ENCODE data around the gene CMIP.

The CMIP gene

DNA sequence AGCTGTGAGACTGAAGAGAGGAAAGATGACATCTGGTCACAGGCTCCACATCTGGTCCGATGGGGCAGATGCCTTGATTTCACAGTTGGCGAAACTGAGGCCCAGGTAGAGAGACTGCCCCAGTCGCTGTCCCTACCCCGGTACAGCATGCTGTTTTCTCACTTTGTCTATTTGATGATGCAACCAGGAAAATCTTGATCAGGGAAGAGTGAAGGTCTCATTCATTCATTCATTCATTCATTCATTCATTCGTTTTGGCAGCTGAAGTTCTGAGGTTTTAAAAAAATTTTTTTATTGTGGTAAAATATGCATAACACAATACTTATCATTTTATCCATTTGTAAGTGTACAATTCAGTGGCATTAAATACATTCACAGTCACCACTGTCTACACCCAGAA, 19.7 kb downstream of the CMIP start:
- DNase-seq: no peak

DNA sequence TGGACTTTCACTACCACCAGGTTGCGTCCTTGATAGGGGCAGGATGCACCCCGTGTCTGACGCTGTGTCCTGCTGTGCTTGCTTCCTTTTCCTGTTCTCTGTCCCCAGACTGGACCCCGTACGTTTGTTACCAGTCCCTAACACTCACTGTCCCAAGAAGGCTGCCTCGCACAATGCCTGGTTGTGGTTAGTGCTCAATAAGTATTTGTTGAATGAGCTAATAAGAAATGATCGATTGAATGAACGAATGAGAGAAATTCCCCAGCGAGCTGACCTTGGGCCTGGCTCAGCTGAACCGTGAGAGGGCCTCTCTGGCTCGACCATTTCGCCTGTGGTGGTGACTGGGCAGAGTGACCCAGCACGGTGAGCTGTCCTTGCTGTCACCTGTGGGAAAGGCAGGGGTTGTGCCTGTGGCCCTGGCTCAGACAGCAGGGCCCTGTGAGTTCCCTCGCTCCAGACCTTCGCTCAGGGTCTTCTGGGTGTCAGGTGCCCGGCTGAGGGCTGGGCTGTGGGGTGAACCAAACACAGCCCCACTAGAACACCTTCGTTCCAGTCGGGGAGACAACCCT, 20.9 kb downstream of the CMIP start:
- DNase-seq: no peak

DNA sequence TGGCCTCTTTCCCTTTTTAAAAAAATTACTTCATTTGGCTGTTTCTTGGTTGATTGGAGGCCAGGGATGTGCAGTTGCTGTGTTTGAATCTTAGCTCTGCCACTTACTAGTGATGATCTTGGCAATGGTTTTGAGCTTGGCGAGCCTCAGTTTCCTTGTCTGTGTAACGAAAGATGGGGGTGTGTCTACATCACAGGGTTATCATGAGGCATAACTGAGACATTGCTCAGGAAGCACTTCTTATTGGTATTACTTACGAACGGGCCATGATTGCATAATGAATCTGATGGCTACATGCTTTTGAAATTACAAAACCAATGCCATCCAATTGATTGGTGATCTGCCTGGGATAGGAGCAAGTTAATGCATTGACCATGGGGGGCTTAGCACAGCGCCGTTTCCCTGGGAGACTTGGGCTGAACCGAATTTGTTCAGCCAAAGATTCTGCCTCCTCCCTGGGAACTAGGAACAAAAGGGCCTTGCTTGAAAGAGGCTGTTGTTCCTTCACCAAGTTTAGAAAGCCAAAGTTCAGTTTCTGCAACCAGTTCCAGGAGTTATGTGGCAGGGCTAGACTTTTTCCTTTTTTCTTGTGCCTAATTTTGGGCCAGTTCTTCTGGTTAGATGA, 21.9 kb downstream of the CMIP start:
- no peak for DNase-seq

DNA sequence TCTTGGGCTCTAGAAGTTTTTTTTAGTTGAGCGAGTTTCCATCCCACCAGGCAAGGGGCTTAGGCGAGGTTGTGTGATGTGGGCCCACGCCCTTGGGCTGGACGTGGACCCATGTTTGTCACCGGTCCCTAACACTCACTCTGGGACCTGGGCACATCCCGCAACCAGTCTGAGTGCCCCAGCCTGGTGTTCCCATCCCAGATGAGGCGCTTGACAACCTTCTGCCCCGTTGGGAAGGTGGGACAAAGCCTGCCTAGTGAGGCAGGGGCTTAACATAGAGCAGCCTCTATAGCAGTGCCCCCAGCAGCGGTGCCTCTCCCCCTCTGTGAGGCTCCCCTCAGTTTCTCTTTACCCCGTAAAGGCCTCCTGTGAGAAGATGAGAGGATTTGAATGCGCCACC, 22.5 kb downstream of the CMIP start:
- DNase-seq: no peak

DNA sequence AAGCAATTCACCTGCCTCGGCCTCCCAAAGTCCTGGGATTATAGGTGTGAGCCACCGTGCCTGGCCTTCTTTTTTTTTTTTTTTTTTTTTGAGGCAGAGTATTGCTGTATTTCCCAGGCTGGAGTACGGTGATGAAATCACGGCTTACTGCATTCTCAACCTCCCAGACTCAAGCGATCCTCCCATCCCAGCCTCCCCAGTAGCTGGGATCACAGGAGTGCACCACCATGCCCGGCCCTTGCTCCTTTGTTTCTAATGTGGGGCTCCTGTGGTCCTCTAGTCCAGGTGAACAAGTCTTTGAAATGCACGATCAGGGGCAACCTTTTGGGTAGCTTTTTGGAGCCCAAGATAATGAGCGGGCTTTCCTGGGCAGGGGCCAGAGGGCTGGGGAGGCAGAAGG, 23.2 kb downstream of the CMIP start:
- no peak for DNase-seq

DNA sequence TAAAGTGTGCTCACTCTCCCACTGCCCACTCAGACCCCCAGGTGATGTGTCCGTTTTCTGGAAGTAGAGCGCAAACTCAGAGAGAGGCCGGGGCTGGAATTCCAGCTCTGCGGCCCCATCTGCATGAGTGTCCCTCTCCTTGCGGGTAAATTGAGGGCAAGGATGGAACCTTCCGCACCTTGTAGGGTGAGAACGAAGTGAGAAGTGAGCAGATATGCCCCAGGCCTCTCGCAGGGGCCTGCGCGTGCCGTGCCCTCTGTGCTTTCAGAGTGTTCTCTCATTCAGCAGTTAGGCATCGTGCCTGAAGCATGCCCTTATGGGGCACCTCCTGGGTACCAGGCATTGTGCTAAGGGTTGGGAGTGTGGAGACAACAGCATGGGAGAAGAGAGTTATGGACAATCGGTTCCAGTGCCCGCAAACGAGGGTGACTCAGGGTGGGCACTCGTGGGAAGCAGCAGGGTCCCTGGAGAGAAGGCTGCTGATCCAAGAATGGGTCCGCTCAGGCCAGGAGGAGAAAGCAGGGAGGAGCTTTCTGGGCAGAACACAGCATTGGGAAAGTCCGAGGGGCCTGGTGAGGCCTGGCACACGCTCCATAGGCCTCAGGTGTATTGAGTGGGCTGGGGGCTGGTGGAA, 23.8 kb downstream of the CMIP start:
- no peak for DNase-seq

DNA sequence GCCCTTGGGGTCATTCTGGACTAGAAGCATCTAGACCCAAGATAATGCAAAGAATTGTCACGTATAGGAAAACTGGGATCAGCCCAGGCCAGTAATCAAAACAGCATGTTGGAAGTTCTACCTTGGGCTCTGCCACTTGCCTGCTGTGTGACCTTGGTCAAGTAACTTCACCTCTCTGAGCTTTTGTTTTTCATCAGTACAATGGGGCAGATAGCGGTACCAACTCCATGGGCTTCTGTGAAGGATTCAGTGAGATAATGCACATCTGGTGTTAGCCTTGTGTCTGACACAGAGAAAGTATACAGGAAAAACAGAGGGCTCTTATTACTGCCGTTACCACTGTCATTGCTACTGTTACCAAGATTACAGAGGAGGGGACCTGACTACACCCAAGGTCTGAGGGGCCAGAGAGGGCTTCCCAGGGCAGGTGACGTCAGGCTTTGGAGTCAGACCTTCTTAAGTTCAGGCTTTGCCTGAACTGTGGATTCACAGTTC, 24.6 kb downstream of the CMIP start:
- DNase-seq: no peak

DNA sequence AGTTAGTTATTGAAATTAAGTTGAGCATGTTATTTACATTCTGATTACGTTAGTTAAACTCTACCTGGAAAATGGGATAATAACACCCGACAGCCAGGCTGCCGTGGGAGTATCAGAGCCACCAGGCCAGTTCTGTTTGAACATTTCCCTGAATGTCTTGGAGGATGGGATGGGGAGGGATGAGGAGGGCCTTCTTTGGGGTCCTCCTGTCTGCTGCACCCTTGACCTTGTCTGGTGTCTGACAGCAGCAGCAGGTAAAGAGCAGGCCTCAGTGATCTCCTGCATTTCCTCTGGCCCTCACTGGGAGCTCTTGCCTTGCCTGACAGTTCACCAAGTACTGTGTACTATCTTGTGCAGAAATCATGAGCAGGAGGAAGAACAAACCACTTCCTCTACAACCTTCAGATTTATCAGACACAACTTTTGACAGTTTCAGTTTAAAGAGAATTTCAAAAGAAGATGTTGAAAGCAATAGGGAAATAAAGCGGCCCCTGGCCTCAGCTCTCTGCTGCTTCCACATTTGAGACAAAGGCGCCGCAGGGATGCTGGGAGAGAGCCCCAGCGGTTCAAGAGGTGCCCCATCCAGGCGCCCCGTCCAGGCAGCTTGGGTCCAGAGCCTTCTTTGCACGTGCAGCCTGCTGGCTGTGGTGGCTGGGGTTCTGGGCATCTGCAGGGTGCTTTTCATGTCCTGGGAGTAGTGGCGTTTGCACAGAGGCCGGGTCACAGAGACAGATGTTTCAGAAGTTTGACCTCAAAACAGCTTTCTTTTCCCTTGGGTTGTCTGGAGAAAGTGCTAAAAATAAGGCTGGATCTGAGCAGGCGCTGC, 25.3 kb downstream of the CMIP start:
- peak; percentile 76 for DNase-seq

DNA sequence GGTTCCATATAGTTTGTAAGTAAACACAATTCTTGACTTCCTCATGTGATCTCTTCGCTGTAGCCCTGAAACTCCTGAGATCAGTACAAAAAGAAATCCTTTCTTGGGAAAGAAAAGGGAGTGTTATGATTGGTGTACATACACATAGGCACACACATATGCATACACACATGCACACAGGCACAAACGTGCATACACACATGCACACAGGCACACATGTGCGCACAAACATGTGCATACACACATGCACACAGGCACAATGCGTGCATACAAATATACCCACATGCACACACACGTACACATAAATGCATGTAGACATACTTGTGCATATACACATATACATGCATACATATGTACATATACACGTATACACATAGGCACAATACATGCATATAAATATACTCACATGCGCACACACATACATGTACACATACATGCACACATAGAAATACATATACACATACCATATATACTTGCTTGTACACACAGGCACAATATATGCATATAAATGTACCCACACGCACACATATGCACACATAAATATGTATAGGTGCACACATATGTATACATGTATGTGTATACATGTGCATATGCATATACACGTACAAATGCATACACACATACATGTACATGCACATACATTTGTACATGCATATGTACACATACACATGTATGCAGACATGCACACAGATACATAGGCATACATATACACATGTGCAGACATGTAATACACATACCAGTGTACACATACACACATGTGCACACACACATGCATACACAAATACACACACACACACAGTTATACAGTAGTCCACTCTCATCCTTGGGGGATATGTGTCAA, 26.4 kb downstream of the CMIP start:
- no peak for DNase-seq

DNA sequence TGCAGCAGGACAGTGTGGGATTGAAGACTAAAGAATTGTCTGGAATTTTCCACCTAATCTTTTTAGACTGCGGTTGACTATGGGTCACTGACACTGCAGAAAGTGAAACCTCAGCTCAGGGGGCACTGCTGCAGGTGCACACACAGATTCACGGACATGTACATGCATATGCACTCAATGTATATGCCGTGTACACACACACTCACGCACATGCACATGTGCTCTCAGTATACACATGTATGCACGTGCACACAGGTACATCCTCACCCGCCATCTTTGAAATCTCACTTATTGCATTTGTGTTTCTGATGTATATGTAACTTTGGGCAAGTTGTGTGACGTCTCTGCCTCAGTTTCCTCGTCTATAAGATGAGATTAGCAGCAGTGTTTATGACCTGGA, 27.3 kb downstream of the CMIP start:
- no peak for DNase-seq

DNA sequence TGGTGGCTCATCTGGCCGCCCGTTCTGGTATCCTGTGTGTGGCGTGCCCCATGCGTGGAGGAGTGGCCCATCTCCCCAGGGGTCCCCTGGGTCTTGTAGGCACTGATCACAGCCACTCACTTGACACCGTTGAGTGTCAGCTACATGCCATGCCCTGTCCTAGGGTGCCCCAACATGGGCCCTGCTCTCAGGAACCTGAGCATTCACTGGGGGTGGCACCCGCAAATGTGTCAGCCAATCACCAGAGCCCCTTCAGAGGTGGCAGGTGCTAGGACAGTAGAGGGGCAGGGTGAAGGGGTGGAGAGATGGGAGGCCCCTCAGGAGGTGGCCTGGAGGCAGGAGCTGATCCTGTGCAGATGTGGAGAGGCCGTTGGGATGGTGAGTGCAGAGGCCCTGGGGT, 27.8 kb downstream of the CMIP start:
- DNase-seq: no peak

DNA sequence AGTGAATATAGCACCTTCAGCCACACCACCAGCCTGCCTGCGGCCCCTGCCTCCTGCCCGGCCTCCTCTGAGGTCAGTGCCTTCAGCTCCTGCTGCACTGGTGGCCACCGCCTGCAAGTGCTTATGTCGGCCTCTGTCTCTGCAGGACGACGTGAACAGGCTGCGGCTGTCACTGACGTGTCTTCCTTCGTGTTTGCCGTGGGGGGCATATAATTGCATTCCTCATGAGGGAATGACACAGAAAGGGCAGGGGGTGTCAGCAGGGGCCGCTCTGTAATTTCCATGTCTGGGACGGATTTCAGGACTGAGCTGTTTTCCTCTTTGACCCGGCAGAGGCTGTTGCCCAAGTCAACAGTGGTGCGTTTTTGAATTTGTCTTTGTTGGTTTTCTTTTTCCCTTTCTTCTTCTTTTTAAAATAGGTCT, 28.5 kb downstream of the CMIP start:
- no peak for DNase-seq

DNA sequence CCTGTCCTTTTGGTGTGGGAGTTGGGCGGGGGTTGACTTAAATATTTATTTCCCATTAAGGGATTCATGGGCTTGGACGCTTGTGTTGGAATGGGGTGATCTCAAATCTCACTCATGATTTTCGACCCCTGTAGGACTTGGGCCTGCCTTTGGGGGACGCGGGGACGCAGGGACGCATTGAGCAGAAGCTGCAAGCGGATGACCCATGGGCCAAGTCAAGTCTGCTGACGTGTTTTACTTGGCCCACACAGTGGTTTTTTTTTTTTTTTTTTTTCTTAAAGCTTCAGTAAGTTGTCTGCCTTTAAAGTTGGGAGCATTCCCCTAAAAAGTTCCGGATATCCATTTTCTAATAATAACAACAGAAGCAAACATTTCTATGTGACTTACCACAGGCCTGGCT, 28.9 kb downstream of the CMIP start:
- no peak for DNase-seq

DNA sequence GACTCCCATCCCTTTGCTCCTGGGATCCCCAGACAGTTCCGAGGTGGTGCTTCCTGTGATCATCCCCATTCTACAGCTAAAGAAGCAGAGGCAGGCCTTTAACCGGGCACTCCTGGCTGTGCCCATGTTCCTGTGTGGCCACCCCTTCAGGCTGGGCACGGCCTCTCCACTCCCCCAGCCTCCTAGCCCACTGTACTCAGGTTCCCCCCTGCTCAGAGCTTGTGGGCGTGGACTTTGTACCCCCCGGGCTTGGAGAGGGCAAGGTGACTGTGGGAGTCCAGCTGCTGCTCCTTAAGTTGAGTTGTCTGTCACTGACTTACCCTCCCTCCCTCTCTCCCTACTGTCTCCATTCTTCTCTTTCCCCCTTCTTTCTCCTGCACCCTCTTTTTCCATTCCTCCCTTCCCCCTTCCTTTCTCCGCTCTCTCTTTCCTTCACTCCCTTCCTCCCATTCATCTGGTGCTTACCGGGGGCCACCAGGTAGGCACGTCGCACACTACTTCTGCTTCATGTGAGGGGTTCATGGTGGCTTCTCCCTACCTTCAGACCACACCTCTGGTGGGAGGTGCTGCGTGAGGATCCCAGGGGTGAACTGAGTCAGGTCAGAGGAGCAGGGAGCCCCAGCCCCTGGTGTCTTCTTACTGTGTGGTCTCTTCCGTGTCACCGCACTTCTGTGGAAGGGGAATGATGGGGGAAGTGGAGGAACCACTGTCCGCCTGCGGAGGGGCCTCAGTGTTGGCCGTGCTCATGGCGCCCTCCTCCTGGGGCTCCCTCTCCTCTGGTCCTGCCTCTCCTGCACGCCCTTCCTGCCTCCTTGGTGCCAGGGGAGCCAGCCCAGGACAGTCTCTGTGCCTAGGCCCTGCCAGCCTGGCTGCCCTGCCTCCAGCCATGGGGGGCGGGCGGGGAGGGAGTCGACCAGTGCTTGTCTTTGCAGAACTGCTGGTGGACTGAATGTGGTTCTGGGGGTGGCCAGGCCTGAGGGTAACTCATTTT, 29.7 kb downstream of the CMIP start:
- DNase-seq: no peak

DNA sequence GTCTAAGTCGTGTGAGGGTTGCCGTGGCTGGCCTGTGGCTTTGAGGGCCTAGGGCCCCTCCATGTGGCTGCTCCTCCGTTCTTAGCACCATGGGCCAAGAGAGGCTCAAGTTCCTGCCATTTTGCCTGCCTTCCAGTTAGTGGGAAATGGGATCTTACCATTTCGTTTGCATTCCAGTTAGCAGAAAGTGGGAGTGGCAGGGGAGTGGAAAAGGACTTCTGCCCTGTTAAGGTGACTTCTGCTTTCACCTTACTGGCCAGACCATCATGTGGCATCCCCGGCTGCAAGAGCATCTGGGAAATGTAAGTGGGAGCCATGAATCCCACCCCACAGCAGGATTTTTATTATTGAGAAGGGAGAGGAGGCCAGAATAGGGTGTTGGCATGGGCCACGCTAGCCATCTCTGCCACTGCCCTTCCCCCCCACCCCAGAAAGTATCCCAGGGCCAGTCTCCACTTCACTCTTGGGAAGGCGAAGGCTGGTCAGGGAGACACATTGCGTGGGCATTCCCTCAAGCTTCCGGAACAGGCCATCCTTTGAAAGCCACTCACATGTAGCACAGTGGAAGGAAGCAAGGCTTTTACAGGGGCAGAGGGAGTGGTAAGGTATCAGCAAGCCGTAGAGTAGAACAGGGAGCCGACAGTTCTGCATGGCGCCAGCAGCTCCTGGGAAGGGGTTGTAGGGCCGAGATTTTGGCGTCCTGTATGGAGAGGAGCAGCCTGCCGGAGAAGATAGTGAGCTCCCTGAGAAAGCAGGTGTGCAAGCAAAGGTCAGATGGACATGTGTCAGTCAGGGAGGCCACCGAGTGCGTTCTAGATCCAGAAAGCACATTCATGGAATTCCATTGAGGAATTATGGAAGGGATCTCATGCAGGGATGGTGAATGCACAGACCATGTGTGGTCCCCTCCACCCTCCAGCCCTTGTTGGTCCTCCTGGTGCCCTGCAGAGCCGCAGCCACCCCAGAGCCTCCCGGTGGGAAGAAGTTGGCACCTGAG, 33.4 kb downstream of the CMIP start:
- no peak for DNase-seq

DNA sequence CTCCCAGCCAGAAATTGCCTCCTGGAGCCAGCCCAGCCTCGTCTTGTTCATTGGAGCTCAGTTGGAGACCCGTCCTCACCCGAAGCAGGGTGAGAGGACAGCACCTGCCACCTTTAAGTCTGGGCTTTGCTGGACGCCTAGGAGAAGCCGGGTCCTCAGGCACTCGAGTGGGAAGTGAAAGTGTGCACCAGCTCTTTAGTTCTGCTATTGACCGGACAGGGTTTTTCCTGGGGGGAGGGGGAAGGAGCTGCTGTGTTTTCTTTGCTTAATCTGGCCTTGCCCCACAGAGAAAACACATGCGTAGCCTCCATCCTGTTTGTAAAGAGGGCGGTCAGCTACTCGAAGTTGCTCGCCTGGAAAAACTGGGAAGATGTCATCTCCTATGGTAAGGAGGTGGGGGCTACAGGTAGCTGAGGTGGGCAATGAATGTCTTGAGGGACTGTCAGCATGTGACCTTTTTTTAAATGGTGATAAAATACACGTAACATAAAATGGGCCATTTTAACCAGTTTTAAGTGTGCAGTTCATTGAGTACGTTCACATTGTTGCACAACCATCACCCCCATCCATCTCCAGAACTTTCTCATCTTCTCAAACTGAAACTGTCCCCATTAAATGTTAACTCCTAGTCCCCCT, 34.4 kb downstream of the CMIP start:
- DNase-seq: no peak

DNA sequence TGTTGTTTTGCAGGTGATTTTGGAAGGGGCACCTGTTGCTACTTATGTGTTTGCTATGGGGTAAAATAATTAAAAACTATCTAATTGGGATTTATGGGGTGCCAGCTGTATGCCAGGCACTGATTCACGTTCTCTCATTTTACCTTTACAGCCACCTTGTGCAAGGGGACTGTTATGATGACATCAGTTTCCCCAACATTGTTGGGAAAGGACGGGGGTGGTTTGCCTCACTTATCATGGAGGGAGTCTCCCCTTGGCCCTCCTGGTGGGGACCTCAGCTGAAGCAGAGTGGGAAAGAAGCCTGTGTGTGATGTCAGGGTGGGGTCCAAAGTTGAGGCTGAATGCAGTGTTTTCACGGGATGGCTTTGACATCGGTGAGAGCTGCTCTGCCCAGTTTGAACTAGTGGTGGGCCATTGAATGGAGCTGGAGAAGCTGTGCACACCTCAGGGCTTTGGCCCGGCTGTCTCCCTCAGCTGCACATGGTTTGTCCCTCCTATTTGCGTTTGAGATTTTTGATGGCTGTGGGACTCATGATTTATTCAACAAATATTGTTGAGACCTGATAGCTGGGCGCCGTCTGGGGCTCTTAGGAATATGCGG, 36.1 kb downstream of the CMIP start:
- no peak for DNase-seq

DNA sequence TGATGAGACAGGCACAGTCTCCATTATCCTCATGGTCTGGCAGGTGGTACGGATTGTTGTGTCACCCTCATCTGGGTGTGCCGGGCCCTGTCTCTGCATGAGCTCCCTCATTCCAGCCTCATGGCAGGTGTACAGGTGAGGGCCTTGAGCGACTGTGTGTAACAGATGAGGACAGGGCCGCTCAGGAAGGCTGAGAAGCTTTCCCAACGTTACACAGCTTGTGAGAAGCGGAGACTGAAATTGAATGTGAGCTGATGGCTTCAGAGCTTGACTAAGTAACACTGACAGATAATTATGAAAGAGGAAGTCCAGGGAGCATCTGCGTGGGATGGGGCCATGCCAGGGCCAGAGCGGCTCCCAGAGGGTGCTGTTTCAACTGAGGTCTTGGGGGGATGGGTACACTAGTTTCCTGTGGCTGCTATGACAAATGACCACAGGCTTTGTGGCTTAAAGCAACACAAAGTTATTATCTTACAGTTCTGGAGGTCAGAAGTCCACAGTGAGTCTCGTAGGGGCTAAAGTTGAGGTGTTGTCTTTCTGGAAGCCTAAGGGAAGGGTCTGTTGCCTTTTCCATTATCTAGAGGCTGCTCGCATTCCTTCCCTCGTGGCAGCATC, 36.7 kb downstream of the CMIP start:
- DNase-seq: peak; percentile 59

Measured in activated CD4-positive, alpha-beta T cell treated with anti-CD3 and anti-CD28 coated beads, Interleukin-2, Interleukin-6, amounts not matched to agents 100 ng/mL and 50 ng/mL, durations not matched to agents 16 hours and 8 hours (primary cell).